ENCODE results near the gene ATR. TPM values are rescaled to one million over a fixed set of nuclear protein-coding genes. Genes with fewer than 3 reads are reported as not detected.

Gene ATR
- total RNA-seq, 1 experiment from 2014 or later: 15.8 TPM

GRCh38 chr3:142602619-142603385 is 24.3 kb upstream of the ATR start:
- no peak for TF ChIP-seq CTCF (conservative IDR thresholded peaks at IDR 0.05)
- H3K27ac Mint-ChIP-seq: peak overlapping the region in 1 of 3 experiments; percentile 59; a peak in 1 of 7 replicates
- H3K79me2 ChIP-seq (ENCODE audit: insufficient read depth, low read length): no peaks in the 10 kb centered on the region
- H3K27ac ChIP-seq (ENCODE audit: insufficient read length, low read depth, low read length): no peak overlapping the region
- H3K27me3 Mint-ChIP-seq (ENCODE audit: low read depth): no peaks in the 10 kb centered on the region
- H2BK120ac ChIP-seq (ENCODE audit: low read depth, low read length, poor library complexity, severe bottlenecking): no peak overlapping the region
- no peaks in the 10 kb centered on the region for H4K20me1 ChIP-seq (ENCODE audit: control insufficient read depth, insufficient read depth, insufficient read length)
- no peak overlapping the region for H2BK12ac ChIP-seq (ENCODE audit: insufficient read length, low read depth, low read length)
- H3K36me3 Mint-ChIP-seq (ENCODE audit: insufficient read depth in 1 of 3, low read depth in 3 of 3): peaks cover 10 to 17% (median 13%) of the 10 kb centered on the region in 3 experiments; a peak in 6 of 7 replicates
- H3K4me3 Mint-ChIP-seq: no peak overlapping the region
- H3K9me3 ChIP-seq (ENCODE audit: control insufficient read depth, low read depth, low read length): no peaks in the 10 kb centered on the region
- H4K91ac ChIP-seq (ENCODE audit: insufficient read length, low read depth, low read length): no peak overlapping the region
- WGBS (ENCODE audit: extremely low coverage, insufficient read length, low lambda C conversion rate): no CpG with 5 or more reads among the region's 13 CpGs
- no peaks in the 10 kb centered on the region for H3K4me1 ChIP-seq (ENCODE audit: insufficient read depth, low read length)
- H3K4me1 Mint-ChIP-seq: peaks cover 2 to 3% of the 10 kb centered on the region in 2 experiments
- H3K23ac ChIP-seq (ENCODE audit: insufficient read length, low read depth, low read length): no peak overlapping the region
- H3T11ph ChIP-seq (ENCODE audit: low read length): no peak overlapping the region
- no peak overlapping the region for H3K9ac ChIP-seq (ENCODE audit: extremely low read depth, insufficient read length, low read length)
- H3K18ac ChIP-seq (ENCODE audit: insufficient read length, low read depth, low read length): no peak overlapping the region
- H4K5ac ChIP-seq (ENCODE audit: insufficient read length, low read depth, low read length): no peak overlapping the region
- DNase-seq: no peak
- H2BK20ac ChIP-seq (ENCODE audit: low read depth, low read length, poor library complexity, severe bottlenecking): no peak overlapping the region
- H2BK15ac ChIP-seq (ENCODE audit: low read depth, low read length): no peak overlapping the region
- H2BK5ac ChIP-seq (ENCODE audit: insufficient read length, low read length): no peak overlapping the region
- H4K8ac ChIP-seq (replicated peaks; ENCODE audit: insufficient read length, low read depth, low read length): no peak overlapping the region
- H3K4me2 ChIP-seq (ENCODE audit: insufficient read depth, insufficient read length, low read length): no peak overlapping the region
- H2AK5ac ChIP-seq (ENCODE audit: insufficient read length, low read length): no peak overlapping the region
- H3K79me1 ChIP-seq (ENCODE audit: insufficient read depth, low read depth, low read length, poor library complexity, severe bottlenecking): no peaks in the 10 kb centered on the region
- no peak overlapping the region for H2AFZ ChIP-seq (ENCODE audit: low read length)
- H3K4ac ChIP-seq (ENCODE audit: low read depth, low read length): no peak overlapping the region
- no peaks in the 10 kb centered on the region for H3K23me2 ChIP-seq (ENCODE audit: insufficient read length, low read depth, low read length, poor library complexity, severe bottlenecking)
- no peaks in the 10 kb centered on the region for H3K27me3 ChIP-seq (ENCODE audit: insufficient read depth, low read length)
- no peak overlapping the region for H3K14ac ChIP-seq (ENCODE audit: insufficient read depth, low read length)
- H3K56ac ChIP-seq (ENCODE audit: insufficient read length, low read depth, low read length): no peak overlapping the region
- no peaks in the 10 kb centered on the region for H3K9me3 Mint-ChIP-seq

Measured in H9 (cell line).